ENCODE measurements around the gene ASMTL.
A peak's percentile ranks its signal among the peaks of the same experiment; 100 is the strongest.

The ASMTL gene

GRCh38 chrX:1386338-1387127 lies 66.2 kb downstream of the ASMTL start:
- no peak overlapping the region for H3K18ac ChIP-seq (ENCODE audit: low read length)
- no peak overlapping the region for H3K27ac ChIP-seq (ENCODE audit: low read depth, low read length)
- H3K4me2 ChIP-seq (ENCODE audit: low read length) = no peak overlapping the region
- peaks cover 10% of the 10 kb centered on the region for H3K79me1 ChIP-seq (ENCODE audit: low read length)
- peaks cover 41% of the 10 kb centered on the region for H3K79me2 ChIP-seq (ENCODE audit: control insufficient read depth, insufficient read depth, low read length)
- WGBS (ENCODE audit: extremely low coverage, insufficient coverage, low lambda C conversion rate) = no CpG with 5 or more reads among the region's 41 CpGs
- H4K5ac ChIP-seq (ENCODE audit: low read length) = no peak overlapping the region
- H3K27me3 ChIP-seq (ENCODE audit: insufficient read depth, low read length, poor library complexity) = no peaks in the 10 kb centered on the region
- no peak overlapping the region for H4K8ac ChIP-seq (ENCODE audit: low read depth, low read length)
- no peaks in the 10 kb centered on the region for H3K4me1 ChIP-seq (ENCODE audit: control insufficient read depth, low read depth, low read length)
- peaks cover 40% of the 10 kb centered on the region for H3K36me3 ChIP-seq (ENCODE audit: control insufficient read depth, insufficient read depth, low read length)
- no peak overlapping the region for H3K9ac ChIP-seq (ENCODE audit: low read length)
- no peak for DNase-seq
- H2BK15ac ChIP-seq (replicated peaks; ENCODE audit: low read depth) = no peak overlapping the region
- no peak overlapping the region for H3K4me3 ChIP-seq (ENCODE audit: low read length)
- H3K23ac ChIP-seq (ENCODE audit: low read length) = no peak overlapping the region
- no peak overlapping the region for H3K4ac ChIP-seq (ENCODE audit: low read depth, low read length)
- H3K56ac ChIP-seq (ENCODE audit: low read length) = no peak overlapping the region
- H2BK5ac ChIP-seq (ENCODE audit: low read length) = no peak overlapping the region
- H2AK5ac ChIP-seq (ENCODE audit: low read length) = no peak overlapping the region
- no peak overlapping the region for H2BK120ac ChIP-seq (ENCODE audit: low read depth, low read length)

DNA sequence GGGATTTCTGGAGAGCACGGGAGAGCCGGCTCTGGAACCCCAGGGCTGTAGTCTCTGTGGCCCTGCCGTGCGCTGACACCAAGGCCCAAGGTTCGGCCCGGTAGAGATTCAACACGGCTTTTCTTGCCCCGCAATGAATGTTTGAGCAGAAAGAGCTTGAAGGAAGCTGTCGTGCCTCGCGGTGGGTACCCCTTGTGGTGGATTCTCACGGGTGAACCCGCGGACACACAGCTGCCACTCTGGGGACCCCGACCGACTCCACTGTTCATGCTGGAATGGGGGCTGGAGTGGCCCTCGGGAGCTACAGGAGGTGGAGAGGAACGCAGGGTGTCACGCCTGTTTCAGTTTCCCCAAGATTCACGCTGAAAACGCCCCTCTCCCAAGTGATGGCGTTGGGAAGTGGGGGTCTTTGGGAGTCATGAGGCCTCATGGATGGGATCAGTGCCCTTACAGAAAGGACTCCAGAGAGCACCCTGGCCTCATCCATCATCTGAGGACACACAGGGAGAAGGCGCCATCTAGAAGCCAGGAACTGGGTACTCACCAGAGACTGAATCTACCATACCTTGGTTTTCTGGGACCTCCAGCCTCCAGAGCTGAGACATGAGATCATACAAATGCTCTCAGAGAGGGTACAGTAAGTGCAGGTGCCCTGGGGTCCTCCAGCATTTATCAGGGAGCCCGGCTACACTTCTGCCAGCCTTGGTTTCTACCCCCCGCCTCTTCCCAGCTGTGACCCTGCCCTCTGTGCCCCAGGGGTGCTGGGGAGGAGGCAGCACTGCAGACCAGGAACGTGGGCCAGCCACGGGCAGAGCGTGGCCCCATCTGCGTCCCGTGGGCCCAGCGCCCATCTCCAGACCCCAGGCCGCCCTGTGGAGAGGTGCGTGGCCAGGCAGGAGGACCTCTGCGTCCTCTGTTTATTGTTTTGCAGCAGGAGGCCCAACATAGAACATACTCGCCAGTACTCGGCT lies 67.2 kb downstream of the ASMTL start:
- Histone ChIP-seq H3K56ac (ENCODE audit: low read length) (no peak overlapping the region), H3K9ac (ENCODE audit: low read length) (no peak overlapping the region), H3K27me3 (ENCODE audit: insufficient read depth, low read length, poor library complexity) (no peaks in the 10 kb centered on the region), H2BK5ac (ENCODE audit: low read length) (no peak overlapping the region), H3K4ac (ENCODE audit: low read depth, low read length) (no peak overlapping the region), H3K27ac (ENCODE audit: low read depth, low read length) (no peak overlapping the region), H2BK15ac (replicated peaks; ENCODE audit: low read depth) (no peak overlapping the region), H4K5ac (ENCODE audit: low read length) (no peak overlapping the region), H3K18ac (ENCODE audit: low read length) (no peak overlapping the region), H3K36me3 (ENCODE audit: control insufficient read depth, insufficient read depth, low read length) (peaks cover 37% of the 10 kb centered on the region), H2AK5ac (ENCODE audit: low read length) (no peak overlapping the region), H4K8ac (ENCODE audit: low read depth, low read length) (no peak overlapping the region), H3K23ac (ENCODE audit: low read length) (no peak overlapping the region), H3K4me3 (ENCODE audit: low read length) (no peak overlapping the region), H3K79me1 (ENCODE audit: low read length) (peaks cover 10% of the 10 kb centered on the region), H3K4me2 (ENCODE audit: low read length) (no peak overlapping the region), H3K79me2 (ENCODE audit: control insufficient read depth, insufficient read depth, low read length) (peaks cover 31% of the 10 kb centered on the region), H3K4me1 (ENCODE audit: control insufficient read depth, low read depth, low read length) (no peaks in the 10 kb centered on the region), H2BK120ac (ENCODE audit: low read depth, low read length) (no peak overlapping the region)
- DNase-seq = no peak
- no CpG with 5 or more reads among the region's 36 CpGs for WGBS (ENCODE audit: extremely low coverage, insufficient coverage, low lambda C conversion rate)

DNA sequence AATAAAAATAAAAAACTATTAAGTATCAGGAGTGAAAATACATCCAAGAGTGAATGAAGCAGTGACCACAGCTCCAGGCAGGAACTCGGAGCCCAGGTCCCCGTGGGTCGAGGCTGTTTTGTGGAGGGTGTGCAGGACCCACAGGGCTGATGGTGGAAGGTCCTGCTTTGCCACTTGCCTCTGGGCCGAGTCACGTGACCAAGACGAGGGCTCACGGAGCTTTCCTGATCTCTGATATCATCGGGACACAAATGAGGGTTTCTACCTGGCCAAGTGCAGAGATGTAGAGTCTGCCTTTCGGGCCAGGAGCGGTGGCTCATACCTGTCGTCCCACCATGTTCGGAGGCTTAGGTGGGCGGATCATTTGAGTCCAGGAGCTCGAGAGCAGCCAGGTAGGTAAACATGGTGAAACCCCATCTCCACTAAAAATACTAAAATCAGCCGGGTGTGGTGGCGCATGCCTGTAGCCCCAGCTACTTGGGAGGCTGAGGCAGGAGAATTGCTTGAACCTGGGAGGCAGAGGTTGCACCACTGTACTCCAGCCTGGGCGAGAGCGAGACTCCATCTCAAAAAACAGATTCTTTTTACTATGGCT lies 68.0 kb downstream of the ASMTL start:
- Histone ChIP-seq H2AK5ac (ENCODE audit: low read length) (no peak overlapping the region), H3K4me1 (ENCODE audit: control insufficient read depth, low read depth, low read length) (no peaks in the 10 kb centered on the region), H3K4ac (ENCODE audit: low read depth, low read length) (no peak overlapping the region), H3K4me3 (ENCODE audit: low read length) (no peak overlapping the region), H3K36me3 (ENCODE audit: control insufficient read depth, insufficient read depth, low read length) (peaks cover 34% of the 10 kb centered on the region), H2BK15ac (replicated peaks; ENCODE audit: low read depth) (no peak overlapping the region), H3K79me2 (ENCODE audit: control insufficient read depth, insufficient read depth, low read length) (peaks cover 23% of the 10 kb centered on the region), H4K8ac (ENCODE audit: low read depth, low read length) (no peak overlapping the region), H3K4me2 (ENCODE audit: low read length) (no peak overlapping the region), H3K23ac (ENCODE audit: low read length) (no peak overlapping the region), H3K27ac (ENCODE audit: low read depth, low read length) (no peak overlapping the region), H4K5ac (ENCODE audit: low read length) (no peak overlapping the region), H3K56ac (ENCODE audit: low read length) (no peak overlapping the region), H3K9ac (ENCODE audit: low read length) (no peak overlapping the region), H2BK120ac (ENCODE audit: low read depth, low read length) (no peak overlapping the region), H3K18ac (ENCODE audit: low read length) (no peak overlapping the region), H3K27me3 (ENCODE audit: insufficient read depth, low read length, poor library complexity) (no peaks in the 10 kb centered on the region), H3K79me1 (ENCODE audit: low read length) (peaks cover 10% of the 10 kb centered on the region), H2BK5ac (ENCODE audit: low read length) (no peak overlapping the region)
- no CpG with 5 or more reads among the region's 18 CpGs for WGBS (ENCODE audit: extremely low coverage, insufficient coverage, low lambda C conversion rate)
- no peak for DNase-seq

GRCh38 chrX:1380672-1381233 lies 72.0 kb downstream of the ASMTL start:
- Histone ChIP-seq H3K18ac (ENCODE audit: low read length) (no peak overlapping the region), H2AK5ac (ENCODE audit: low read length) (no peak overlapping the region), H3K79me2 (ENCODE audit: control insufficient read depth, insufficient read depth, low read length) (no peaks in the 10 kb centered on the region), H2BK15ac (replicated peaks; ENCODE audit: low read depth) (no peak overlapping the region), H3K4me1 (ENCODE audit: control insufficient read depth, low read depth, low read length) (no peaks in the 10 kb centered on the region), H3K27ac (ENCODE audit: low read depth, low read length) (no peak overlapping the region), H2BK5ac (ENCODE audit: low read length) (no peak overlapping the region), H4K8ac (ENCODE audit: low read depth, low read length) (no peak overlapping the region), H3K79me1 (ENCODE audit: low read length) (peaks cover under 1% of the 10 kb centered on the region), H3K4ac (ENCODE audit: low read depth, low read length) (no peak overlapping the region), H3K4me3 (ENCODE audit: low read length) (no peak overlapping the region), H4K5ac (ENCODE audit: low read length) (no peak overlapping the region), H3K23ac (ENCODE audit: low read length) (no peak overlapping the region), H3K56ac (ENCODE audit: low read length) (no peak overlapping the region), H2BK120ac (ENCODE audit: low read depth, low read length) (no peak overlapping the region), H3K4me2 (ENCODE audit: low read length) (no peak overlapping the region), H3K36me3 (ENCODE audit: control insufficient read depth, insufficient read depth, low read length) (peaks cover 10% of the 10 kb centered on the region), H3K27me3 (ENCODE audit: insufficient read depth, low read length, poor library complexity) (no peaks in the 10 kb centered on the region), H3K9ac (ENCODE audit: low read length) (no peak overlapping the region)
- WGBS (ENCODE audit: extremely low coverage, insufficient coverage, low lambda C conversion rate) = no CpG with 5 or more reads among the region's 20 CpGs
- DNase-seq = peak; percentile 53

DNA sequence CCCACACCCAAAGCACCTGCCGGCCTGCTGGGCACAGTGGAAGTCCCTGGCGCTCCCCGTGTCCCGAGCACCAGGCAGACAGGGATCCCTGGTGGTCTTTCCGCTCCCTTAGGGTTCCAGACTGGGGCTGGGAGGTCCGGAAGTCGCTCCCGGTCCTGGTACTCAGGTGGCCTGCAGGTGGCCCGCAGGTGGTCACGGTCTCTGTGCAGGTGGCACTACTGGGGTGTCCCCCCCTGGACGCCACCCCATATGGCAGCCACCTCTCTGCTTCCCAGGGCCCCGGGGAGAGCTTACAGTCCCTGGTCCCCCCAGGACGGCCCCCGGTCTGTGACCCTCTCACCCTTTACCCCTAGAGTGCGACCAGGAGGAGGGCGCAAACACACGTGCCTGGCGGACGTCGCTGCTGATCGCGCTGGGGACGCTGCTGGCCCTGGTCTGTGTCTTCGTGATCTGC lies 74.4 kb downstream of the ASMTL start:
- Histone ChIP-seq H3K23ac (ENCODE audit: low read length) (no peak overlapping the region), H2BK15ac (replicated peaks; ENCODE audit: low read depth) (no peak overlapping the region), H4K8ac (ENCODE audit: low read depth, low read length) (no peak overlapping the region), H3K79me1 (ENCODE audit: low read length) (no peaks in the 10 kb centered on the region), H2BK5ac (ENCODE audit: low read length) (no peak overlapping the region), H3K27me3 (ENCODE audit: insufficient read depth, low read length, poor library complexity) (no peaks in the 10 kb centered on the region), H3K9ac (ENCODE audit: low read length) (no peak overlapping the region), H3K36me3 (ENCODE audit: control insufficient read depth, insufficient read depth, low read length) (no peaks in the 10 kb centered on the region), H3K4me2 (ENCODE audit: low read length) (no peak overlapping the region), H3K27ac (ENCODE audit: low read depth, low read length) (no peak overlapping the region), H3K4me3 (ENCODE audit: low read length) (no peak overlapping the region), H3K79me2 (ENCODE audit: control insufficient read depth, insufficient read depth, low read length) (no peaks in the 10 kb centered on the region), H2AK5ac (ENCODE audit: low read length) (no peak overlapping the region), H2BK120ac (ENCODE audit: low read depth, low read length) (no peak overlapping the region), H3K4me1 (ENCODE audit: control insufficient read depth, low read depth, low read length) (no peaks in the 10 kb centered on the region), H3K56ac (ENCODE audit: low read length) (no peak overlapping the region), H3K18ac (ENCODE audit: low read length) (no peak overlapping the region), H3K4ac (ENCODE audit: low read depth, low read length) (no peak overlapping the region), H4K5ac (ENCODE audit: low read length) (no peak overlapping the region)
- WGBS (ENCODE audit: extremely low coverage, insufficient coverage, low lambda C conversion rate) = no CpG with 5 or more reads among the region's 24 CpGs
- DNase-seq = no peak

Measured in mesendoderm (in vitro differentiated cells).